ENCODE measurements around the gene OR10T2. TPM values are rescaled to one million over a fixed set of nuclear protein-coding genes. Genes with fewer than 3 reads are reported as not detected.
"Not testable (repeated sequence)": the region's sequence is repeated elsewhere in the genome, so short reads cannot be mapped to it uniquely, and the experiment has no call there.

Gene OR10T2
- not detected for total RNA-seq

GRCh38 chr1:158398818-158399514, at the start of gene OR10T2:
Gene OR10T2, minus strand, starts transcription at chr1:158399466. Its CDS starts 0 bp downstream, at chr1:158399466.
- H3K27ac Mint-ChIP-seq: no peak within 1 kb of the TSS
- H3K27me3 Mint-ChIP-seq: peaks cover 22% of the 10 kb centered on the region
- no peaks in the 10 kb centered on the region for H3K4me1 Mint-ChIP-seq
- no peak within 1 kb of the TSS for H3K4me3 Mint-ChIP-seq
- POLR2A ChIA-PET: no interaction called here
- H3K9me3 Mint-ChIP-seq: no peaks in the 10 kb centered on the region
- CTCF ChIA-PET: no interaction called here
- no peaks in the 10 kb centered on the region for H3K36me3 Mint-ChIP-seq (ENCODE audit: low read depth)
- no peak for DNase-seq

- CTCF ChIA-PET: no interaction called here
These were observed 46.1 kb upstream of the OR10T2 start for GRCh38 chr1:158445376-158445775.

GRCh38 chr1:158434741-158435140, 35.5 kb upstream of the OR10T2 start:
- POLR2A ChIA-PET: no interaction called here
- H3K27ac Mint-ChIP-seq: no peak overlapping the region
- CTCF ChIA-PET: no interaction called here
- no peaks in the 10 kb centered on the region for H3K4me1 Mint-ChIP-seq
- H3K4me3 Mint-ChIP-seq: no peak overlapping the region
- no peaks in the 10 kb centered on the region for H3K36me3 Mint-ChIP-seq (ENCODE audit: low read depth)
- DNase-seq: no peak
- peaks cover 16% of the 10 kb centered on the region for H3K27me3 Mint-ChIP-seq
- no peaks in the 10 kb centered on the region for H3K9me3 Mint-ChIP-seq

More at GRCh38 chr1:158445376-158445775, 46.1 kb upstream of the OR10T2 start:
- no peak for DNase-seq
- no peak overlapping the region for H3K27ac Mint-ChIP-seq
- no peaks in the 10 kb centered on the region for H3K9me3 Mint-ChIP-seq
- H3K4me3 Mint-ChIP-seq: no peak overlapping the region
- POLR2A ChIA-PET: no interaction called here
- H3K27me3 Mint-ChIP-seq: peaks cover 9% of the 10 kb centered on the region
- H3K4me1 Mint-ChIP-seq: no peaks in the 10 kb centered on the region
- no peaks in the 10 kb centered on the region for H3K36me3 Mint-ChIP-seq (ENCODE audit: low read depth)

GRCh38 chr1:158430163-158430562, 30.9 kb upstream of the OR10T2 start:
- H3K9me3 Mint-ChIP-seq; H3K4me1 Mint-ChIP-seq; DNase-seq; H3K4me3 Mint-ChIP-seq; H3K36me3 Mint-ChIP-seq (ENCODE audit: low read depth); POLR2A ChIA-PET; CTCF ChIA-PET; H3K27me3 Mint-ChIP-seq; H3K27ac Mint-ChIP-seq: not testable (repeated sequence)

- Mint-ChIP-seq H3K27me3 (no peaks in the 10 kb centered on the region), H3K4me1 (no peaks in the 10 kb centered on the region), H3K27ac (no peak within 1 kb of the TSS), H3K36me3 (ENCODE audit: low read depth) (no peaks in the 10 kb centered on the region), H3K9me3 (peaks cover 7% of the 10 kb centered on the region), H3K4me3 (no peak within 1 kb of the TSS)
- no peak for DNase-seq
- POLR2A ChIA-PET: no interaction called here
- CTCF ChIA-PET: no interaction called here
These were observed 26.9 kb upstream of the OR10T2 start, which contains the start of gene OR10K2 for GRCh38 chr1:158426137-158426536. Gene OR10K2, minus strand, starts transcription at chr1:158426237. Its CDS starts 5,371 bp downstream, at chr1:158420866.

- Mint-ChIP-seq H3K4me3 (no peak overlapping the region), H3K36me3 (ENCODE audit: low read depth) (no peaks in the 10 kb centered on the region), H3K9me3 (peaks cover 7% of the 10 kb centered on the region), H3K27ac (no peak overlapping the region), H3K27me3 (no peaks in the 10 kb centered on the region), H3K4me1 (no peaks in the 10 kb centered on the region)
- ChIA-PET POLR2A (no interaction called here), CTCF (no interaction called here)
- no peak for DNase-seq
These were observed 25.8 kb upstream of the OR10T2 start for GRCh38 chr1:158425027-158425426.

GRCh38 chr1:158422212-158422611, 22.9 kb upstream of the OR10T2 start:
- H3K4me3 Mint-ChIP-seq: no peak overlapping the region
- H3K27me3 Mint-ChIP-seq: no peaks in the 10 kb centered on the region
- CTCF ChIA-PET: no interaction called here
- H3K27ac Mint-ChIP-seq: no peak overlapping the region
- no peak for DNase-seq
- H3K4me1 Mint-ChIP-seq: no peaks in the 10 kb centered on the region
- no peaks in the 10 kb centered on the region for H3K36me3 Mint-ChIP-seq (ENCODE audit: low read depth)
- POLR2A ChIA-PET: no interaction called here
- H3K9me3 Mint-ChIP-seq: no peaks in the 10 kb centered on the region

- POLR2A ChIA-PET: no interaction called here
- no peak for DNase-seq
- H3K27ac Mint-ChIP-seq: no peak overlapping the region
- H3K36me3 Mint-ChIP-seq (ENCODE audit: low read depth): no peaks in the 10 kb centered on the region
- CTCF ChIA-PET: no interaction called here
- no peaks in the 10 kb centered on the region for H3K9me3 Mint-ChIP-seq
- H3K4me1 Mint-ChIP-seq: no peaks in the 10 kb centered on the region
- peaks cover 3% of the 10 kb centered on the region for H3K27me3 Mint-ChIP-seq
- no peak overlapping the region for H3K4me3 Mint-ChIP-seq
These were observed 18.3 kb upstream of the OR10T2 start for GRCh38 chr1:158417586-158417985.

GRCh38 chr1:158414651-158415345, 15.5 kb upstream of the OR10T2 start:
- H3K27me3 Mint-ChIP-seq: peaks cover 3% of the 10 kb centered on the region
- H3K4me3 Mint-ChIP-seq: no peak overlapping the region
- DNase-seq: no peak
- no peaks in the 10 kb centered on the region for H3K4me1 Mint-ChIP-seq
- no peaks in the 10 kb centered on the region for H3K36me3 Mint-ChIP-seq (ENCODE audit: low read depth)
- H3K27ac Mint-ChIP-seq: no peak overlapping the region
- ChIA-PET POLR2A (interaction anchor here (0.8 kb wide), 1 partner anchor 10 kb away, joined by 3 read pairs; no protein-coding TSS in a partner anchor), CTCF (no interaction called here)
- H3K9me3 Mint-ChIP-seq: no peaks in the 10 kb centered on the region

GRCh38 chr1:158407092-158407491, 7.8 kb upstream of the OR10T2 start:
- H3K9me3 Mint-ChIP-seq: no peaks in the 10 kb centered on the region
- CTCF ChIA-PET: no interaction called here
- no peak for DNase-seq
- peaks cover 2% of the 10 kb centered on the region for H3K27me3 Mint-ChIP-seq
- POLR2A ChIA-PET: no interaction called here
- no peaks in the 10 kb centered on the region for H3K4me1 Mint-ChIP-seq
- no peaks in the 10 kb centered on the region for H3K36me3 Mint-ChIP-seq (ENCODE audit: low read depth)
- H3K4me3 Mint-ChIP-seq: no peak overlapping the region
- H3K27ac Mint-ChIP-seq: no peak overlapping the region

GRCh38 chr1:158400871-158401270, 1.6 kb upstream of the OR10T2 start:
- Mint-ChIP-seq H3K9me3 (no peaks in the 10 kb centered on the region), H3K36me3 (ENCODE audit: low read depth) (no peaks in the 10 kb centered on the region), H3K4me3 (no peak overlapping the region), H3K4me1 (no peaks in the 10 kb centered on the region), H3K27ac (no peak overlapping the region), H3K27me3 (peaks cover 18% of the 10 kb centered on the region)
- no peak for DNase-seq
- ChIA-PET POLR2A (no interaction called here), CTCF (no interaction called here)

GRCh38 chr1:158396646-158397045, 2.6 kb downstream of the OR10T2 start:
- no peak overlapping the region for H3K27ac Mint-ChIP-seq
- CTCF ChIA-PET: no interaction called here
- H3K4me1 Mint-ChIP-seq: no peaks in the 10 kb centered on the region
- H3K9me3 Mint-ChIP-seq: no peaks in the 10 kb centered on the region
- no peaks in the 10 kb centered on the region for H3K36me3 Mint-ChIP-seq (ENCODE audit: low read depth)
- H3K27me3 Mint-ChIP-seq: peaks cover 18% of the 10 kb centered on the region
- POLR2A ChIA-PET: no interaction called here
- no peak for DNase-seq
- no peak overlapping the region for H3K4me3 Mint-ChIP-seq

- H3K27ac Mint-ChIP-seq: no peak overlapping the region
- DNase-seq: no peak
- H3K4me1 Mint-ChIP-seq: no peaks in the 10 kb centered on the region
- H3K4me3 Mint-ChIP-seq: no peak overlapping the region
- peaks cover 6% of the 10 kb centered on the region for H3K27me3 Mint-ChIP-seq
- ChIA-PET CTCF (no interaction called here), POLR2A (no interaction called here)
- no peaks in the 10 kb centered on the region for H3K9me3 Mint-ChIP-seq
- H3K36me3 Mint-ChIP-seq (ENCODE audit: low read depth): no peaks in the 10 kb centered on the region
These were observed 5.8 kb downstream of the OR10T2 start for GRCh38 chr1:158393476-158393875.

GRCh38 chr1:158391099-158391498, 8.2 kb downstream of the OR10T2 start:
- no peaks in the 10 kb centered on the region for H3K36me3 Mint-ChIP-seq (ENCODE audit: low read depth)
- H3K9me3 Mint-ChIP-seq: no peaks in the 10 kb centered on the region
- no peak for DNase-seq
- CTCF ChIA-PET: no interaction called here
- POLR2A ChIA-PET: no interaction called here
- no peak overlapping the region for H3K4me3 Mint-ChIP-seq
- no peaks in the 10 kb centered on the region for H3K4me1 Mint-ChIP-seq
- H3K27ac Mint-ChIP-seq: no peak overlapping the region
- peaks cover 7% of the 10 kb centered on the region for H3K27me3 Mint-ChIP-seq

All from activated CD4-positive, alpha-beta memory T cell treated with anti-CD3 and anti-CD28 coated beads, Interleukin-2, amount 10 ng/mL, durations not matched to agents 7 days and 5 days (primary cell).